Erythroblast (primary cell): ENCODE results near the gene SPEM3.
A peak's percentile ranks its signal among the peaks of the same experiment; 100 is the strongest.

Source experiments
- DNase-seq, 2 experiments: peaks; one replicate each; lab custom pipeline; 2025; lab: John Stamatoyannopoulos, UW
- GATA1 ChIP-seq: IDR thresholded peaks from 2 replicates; pipeline ENCODE4 v1.6.1; 2011; ENCODE audit warnings: low read depth, mild to moderate bottlenecking, control low read depth, low read length, moderate library complexity
- POLR2A ChIP-seq: IDR thresholded peaks from 2 replicates; pipeline ENCODE4 v1.6.1; 2011; ENCODE audit warnings: mild to moderate bottlenecking, low read length

The SPEM3 gene

DNA sequence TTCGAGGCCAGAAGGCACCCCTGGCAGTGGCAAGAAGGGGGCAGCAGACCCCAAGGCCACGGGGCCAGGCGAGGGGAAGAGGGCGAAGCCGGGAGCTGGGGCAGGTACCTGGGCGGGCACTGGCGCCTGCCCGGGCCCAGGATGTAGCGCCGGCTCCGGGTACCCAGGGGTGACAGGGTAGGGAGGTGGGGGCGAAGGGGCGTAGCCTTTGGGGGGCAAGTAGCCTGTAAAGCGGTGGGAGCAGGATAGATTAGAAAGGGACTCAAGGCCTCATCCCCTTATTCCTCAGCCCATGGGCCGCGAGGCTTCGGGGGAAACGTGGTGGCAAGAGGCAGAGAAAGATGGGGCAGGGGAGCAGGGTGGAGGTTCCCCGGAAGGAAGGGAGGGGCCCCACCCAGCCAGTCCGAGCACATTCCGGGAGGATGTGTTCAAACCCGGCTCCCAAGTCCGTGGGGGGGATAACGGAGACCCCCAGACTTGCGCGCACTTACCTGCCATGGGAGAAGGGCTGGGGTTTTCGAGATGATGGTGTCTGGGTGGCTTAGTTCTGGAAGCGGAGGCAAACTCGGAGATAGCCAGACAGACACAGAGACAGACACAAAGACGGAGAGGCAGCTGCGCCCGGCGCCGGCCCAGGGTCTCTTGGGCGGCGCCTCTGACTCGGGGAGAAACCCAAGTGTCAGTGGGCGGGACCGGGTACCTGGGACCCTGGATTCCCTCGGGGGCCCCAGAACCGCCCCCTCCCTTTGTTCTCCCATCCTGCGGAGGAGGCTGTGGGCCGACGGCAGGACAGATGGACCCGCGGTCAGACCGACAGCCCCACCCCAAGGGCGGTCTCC lies 34.8 kb upstream of the SPEM3 start:
- TF ChIP-seq GATA1 (no peak), POLR2A (no peak)
- peak in 1 of 2 experiments; percentile 64 for DNase-seq

GRCh38 chr17:7394452-7395191 lies 34.0 kb upstream of the SPEM3 start, which contains the start of gene PLSCR3:
PLSCR3 (minus strand) TSS chr17:7394525; CDS start chr17:7394110, 415 bp downstream.
- peak; percentile 83 to 90 for DNase-seq
- peak; percentile 88 for TF ChIP-seq POLR2A
- no peak for TF ChIP-seq GATA1

DNA sequence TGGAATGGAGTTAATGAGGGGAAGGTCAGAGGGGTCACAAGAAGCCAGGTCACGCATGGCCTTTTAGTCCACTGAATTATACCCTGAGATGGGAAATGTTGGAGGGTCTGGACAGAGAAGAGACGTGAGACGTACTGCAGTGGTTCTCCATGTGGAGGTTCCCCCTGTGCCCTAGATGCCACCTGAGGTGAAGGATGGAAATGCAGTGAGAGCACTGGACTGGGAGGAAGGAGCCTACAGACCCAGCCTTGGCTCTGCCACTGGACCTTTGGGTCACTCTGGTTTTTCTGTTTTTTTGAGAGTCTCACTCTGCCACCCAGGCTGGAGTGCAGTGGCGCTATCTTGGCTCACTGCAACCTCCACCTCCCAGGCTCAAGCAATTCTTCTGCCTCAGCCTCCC lies 32.5 kb upstream of the SPEM3 start:
- no peak for DNase-seq
- TF ChIP-seq GATA1 (no peak), POLR2A (no peak)

DNA sequence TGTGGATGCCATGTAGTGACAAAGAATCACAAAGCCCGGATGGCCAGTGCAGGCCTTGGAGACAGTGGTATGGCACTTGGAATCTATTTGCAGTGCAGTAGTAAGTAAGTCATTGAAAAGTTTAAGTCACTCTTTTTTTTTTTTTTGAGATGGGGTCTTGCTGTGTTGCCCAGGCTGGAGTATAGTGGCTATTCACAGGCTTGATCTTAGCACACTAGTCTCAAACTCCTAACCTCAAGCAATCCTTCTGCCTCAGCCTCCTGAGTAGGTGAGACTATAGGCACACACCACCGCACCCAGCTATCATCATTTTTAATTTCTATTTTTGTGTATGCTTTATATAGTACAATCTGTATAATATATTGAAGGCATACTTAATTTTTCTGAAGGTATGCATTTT lies 30.0 kb upstream of the SPEM3 start:
- TF ChIP-seq GATA1 (no peak), POLR2A (no peak)
- DNase-seq = no peak

- TF ChIP-seq POLR2A (no peak), GATA1 (no peak)
- peak; percentile 54 to 73 for DNase-seq
Observed at GRCh38 chr17:7403043-7403726, 25.5 kb upstream of the SPEM3 start.

GRCh38 chr17:7403727-7403976 lies 25.0 kb upstream of the SPEM3 start:
- DNase-seq = no peak
- no peak for TF ChIP-seq GATA1
- TF ChIP-seq POLR2A = no peak

GRCh38 chr17:7403977-7404736 lies 24.5 kb upstream of the SPEM3 start, which contains the start of gene TMEM256:
TMEM256 (minus strand) TSS chr17:7404097; CDS start chr17:7404084, 13 bp downstream.
- no peak for TF ChIP-seq GATA1
- TF ChIP-seq POLR2A = peak; percentile 83
- peak; percentile 99 for DNase-seq

- peak in 1 of 2 experiments; percentile 92 for DNase-seq
- TF ChIP-seq POLR2A (no peak), GATA1 (no peak)
Observed at GRCh38 chr17:7404737-7405349, 23.8 kb upstream of the SPEM3 start.

DNA sequence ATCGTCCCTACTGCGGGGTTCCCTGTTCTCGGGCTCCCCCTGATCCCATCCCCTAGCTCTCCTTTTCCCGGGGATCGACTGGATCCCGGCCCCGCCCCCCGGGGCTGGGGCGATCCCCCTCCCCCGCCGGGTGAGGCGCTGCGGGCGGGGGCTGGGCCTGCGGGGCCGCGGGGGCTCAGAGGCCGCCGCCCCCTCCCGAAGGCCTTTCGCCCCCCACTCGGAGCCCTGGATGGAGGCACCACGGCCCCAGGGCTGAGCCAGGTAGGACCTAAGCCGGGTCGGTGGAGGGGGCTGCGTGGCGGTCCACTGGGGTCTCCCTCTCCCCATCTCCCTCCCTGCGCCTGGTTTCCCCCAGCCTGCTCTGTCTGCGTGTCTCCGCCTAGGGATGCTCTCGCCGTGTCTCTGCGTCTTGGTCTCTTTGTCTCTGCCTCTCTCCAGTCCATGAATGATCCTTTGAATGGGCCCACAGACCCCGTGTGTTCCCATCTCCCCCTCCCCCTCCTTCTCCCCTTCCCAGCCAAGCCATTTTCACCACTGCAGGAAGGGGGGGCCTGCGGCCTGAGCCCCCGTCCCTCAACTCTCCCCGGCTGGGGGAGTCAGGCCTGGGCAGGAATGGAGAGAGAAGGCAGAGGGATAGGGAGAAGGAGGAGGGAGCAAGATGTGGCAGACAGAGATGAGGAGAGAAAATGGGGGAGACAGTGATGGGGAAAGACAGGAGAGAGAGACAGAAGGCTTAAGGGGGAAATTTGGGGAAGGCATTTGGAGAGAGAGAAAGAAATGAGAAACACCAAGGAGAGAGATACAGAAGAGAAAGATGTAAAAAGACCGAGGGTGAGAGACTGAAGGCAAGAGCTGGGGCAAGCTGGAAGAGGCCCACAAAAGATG lies 23.1 kb upstream of the SPEM3 start:
- DNase-seq = no peak
- TF ChIP-seq GATA1 (no peak), POLR2A (no peak)

- TF ChIP-seq GATA1 = no peak
- no peak for TF ChIP-seq POLR2A
- DNase-seq = no peak
Observed at GRCh38 chr17:7406235-7406825, 22.3 kb upstream of the SPEM3 start.

DNA sequence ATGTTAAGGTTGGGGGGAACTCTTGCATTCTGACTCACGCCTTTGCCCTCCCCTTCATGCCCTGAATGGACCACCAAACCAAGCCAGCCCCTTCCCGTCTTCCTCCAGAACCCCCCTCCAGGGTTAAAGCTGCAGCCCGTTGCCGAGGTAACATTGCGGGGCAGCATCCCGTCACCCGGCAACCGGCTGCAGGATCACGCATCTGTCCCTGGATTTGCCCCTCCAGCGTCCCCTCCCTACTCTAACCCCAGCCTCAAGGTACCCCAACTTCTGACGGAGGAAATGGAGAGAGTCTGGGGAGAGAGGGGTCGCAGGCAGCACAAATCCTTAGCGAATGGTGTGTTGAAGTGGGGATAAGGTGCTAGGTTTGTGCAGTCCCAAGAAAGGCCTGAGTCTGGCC lies 21.6 kb upstream of the SPEM3 start:
- no peak for DNase-seq
- TF ChIP-seq GATA1 (no peak), POLR2A (no peak)

- no peak for DNase-seq
- TF ChIP-seq GATA1 (no peak), POLR2A (no peak)
Observed at GRCh38 chr17:7407485-7408251, 21.0 kb upstream of the SPEM3 start, which contains the start of gene NLGN2. NLGN2 (plus strand) TSS chr17:7407845; CDS start chr17:7408256, 411 bp downstream.
